HepG2 (cell line): ENCODE data around the gene CCDC174. TPM values are rescaled to one million over a fixed set of nuclear protein-coding genes. Genes with fewer than 3 reads are reported as not detected.

Experiments
- ATAC-seq: fragments of 200-7000 bp; cut with Tn5 transposase; 3 replicates; pipeline ENCODE4 v1.9.1; 2020; ENCODE audit warnings: mild to moderate bottlenecking, moderate library complexity
- BruUV-seq: library from RNA; stranded (reverse); fragments of 400-500 nt; replicated peaks from 2 replicates; lab custom pipeline; 2021; lab: Mats Ljungman, UMichigan
- CTCF ChIA-PET: fragments of 300-600 bp; formaldehyde crosslinking; extraction: SDS; loops from one replicate; lab custom pipeline; 2021; ENCODE audit warnings: low total read pairs, inconsistent platforms, low intra/inter-chr PET ratio; lab: Yijun Ruan, JAX
- POLR2A ChIA-PET: fragments of 350-600 bp; sonication (Branson Sonifier 250); formaldehyde crosslinking; loops from one replicate; lab custom pipeline; 2020; ENCODE audit warnings: antibody characterized with exemption, inconsistent platforms; lab: Yijun Ruan, JAX
- DNase-seq: peaks from one replicate; pipeline ENCODE4 v3.0.0-alpha.2; 2015; ENCODE audit warnings: low spot score
- FAIRE-seq: peaks from 3 replicates; lab custom pipeline; 2011; peaks lifted over from hg19 to GRCh38; lab: Jason Lieb, UNC
- H2AFZ ChIP-seq: one replicate; pipeline ENCODE4 v1.6.1; 2011; ENCODE audit warnings: low read length, inconsistent platforms
- H3K27ac ChIP-seq: fragments of 300-600 bp; 3 replicates; pipeline ENCODE4 v1.8.0; 2011; ENCODE audit warnings: mixed run types, mild to moderate bottlenecking, mixed read lengths, low read length, inconsistent platforms; ENCODE audit not compliant: insufficient read depth; ENCODE audit errors: extremely low read length
- H3K27me3 ChIP-seq, 2 experiments: fragments of 200-600 bp in 1 of 2; 2 replicates in 1 of 2; 3 replicates in 1 of 2; pipeline versions ENCODE4 v1.6.0 to v1.8.0; 2011; ENCODE audit warnings: low read length in 2 of 2, mild to moderate bottlenecking in 2 of 2, moderate library complexity in 2 of 2, inconsistent platforms in 1 of 2; ENCODE audit not compliant: insufficient read depth in 2 of 2, control insufficient read depth in 1 of 2
- H3K36me3 ChIP-seq, 2 experiments: fragments of 200-600 bp in 1 of 2; replicated peaks in 1 of 2; 2 replicates in 1 of 2; 3 replicates in 1 of 2; pipeline versions ENCODE4 v1.5.1 to v1.8.0; 2011; ENCODE audit warnings: low read length in 2 of 2, inconsistent platforms in 1 of 2; ENCODE audit not compliant: insufficient read depth in 2 of 2, control insufficient read depth in 1 of 2
- H3K4me1 ChIP-seq: 2 replicates; pipeline ENCODE4 v1.5.1; 2012; ENCODE audit warnings: low read length, inconsistent platforms; ENCODE audit not compliant: insufficient read depth
- H3K4me2 ChIP-seq: 2 replicates; pipeline ENCODE4 v1.6.0; 2011; ENCODE audit warnings: low read depth, low read length, inconsistent platforms
- H3K4me3 ChIP-seq, 3 experiments: fragments of 200-600 bp in 1 of 3; sonication (generic), shearing (Covaris generic) in 1 of 3; replicated peaks in 1 of 3; 2 replicates each; pipeline ENCODE4 v1.5.1; 2011 to 2016; ENCODE audit warnings: low read length in 3 of 3, inconsistent platforms in 2 of 3, low read depth in 2 of 3, mild to moderate bottlenecking in 2 of 3, control low read depth in 1 of 3, mixed read lengths in 1 of 3; ENCODE audit not compliant: insufficient read depth in 1 of 3
- H3K79me2 ChIP-seq: one replicate; pipeline ENCODE4 v1.6.1; 2011; ENCODE audit warnings: low read length, inconsistent platforms; ENCODE audit not compliant: insufficient read depth
- H3K9ac ChIP-seq: 2 replicates; pipeline ENCODE4 v1.6.0; 2011; ENCODE audit warnings: mild to moderate bottlenecking, low read depth, low read length, inconsistent platforms; ENCODE audit not compliant: insufficient read depth
- H3K9me3 ChIP-seq: 2 replicates; pipeline ENCODE4 v1.5.1; 2012; ENCODE audit warnings: mild to moderate bottlenecking, low read length
- H4K20me1 ChIP-seq: 2 replicates; pipeline ENCODE4 v1.6.0; 2011; ENCODE audit warnings: inconsistent platforms, mild to moderate bottlenecking, low read length, moderate library complexity; ENCODE audit not compliant: insufficient read depth
- MAFF ChIP-seq: IDR thresholded peaks from 2 replicates; pipeline ENCODE4 v1.6.1; 2011; ENCODE audit warnings: low read depth, low read length, improper control_type of control experiment
- MAFK ChIP-seq, 2 experiments: IDR thresholded peaks in 1 of 2; conservative IDR thresholded peaks in 1 of 2; 2 replicates each; pipeline ENCODE4 v1.6.1; 2011; ENCODE audit warnings: improper control_type of control experiment in 2 of 2, low read length in 2 of 2
- NCOA1 ChIP-seq: sonication (generic); formaldehyde crosslinking; IDR thresholded peaks from 2 replicates; pipeline ENCODE4 v1.9.0; 2021; ENCODE audit warnings: missing genetic modification reagents
- RBM22 ChIP-seq: fragments of 200-400 bp; formaldehyde crosslinking; optimal IDR thresholded peaks from 2 replicates; pipeline ENCODE3; 2017; ENCODE audit warnings: mild to moderate bottlenecking, low read length, moderate library complexity
- ZNF101 ChIP-seq: sonication (generic); formaldehyde crosslinking; IDR thresholded peaks from 2 replicates; pipeline ENCODE4 v1.4.0; 2020; ENCODE audit warnings: mild to moderate bottlenecking, low read depth, missing genetic modification reagents, borderline replicate concordance
- ZNF20 ChIP-seq: sonication (generic); formaldehyde crosslinking; IDR thresholded peaks from 2 replicates; pipeline ENCODE4 v1.4.0; 2020; ENCODE audit warnings: mild to moderate bottlenecking, moderate library complexity, missing genetic modification reagents
- WGBS: methylation state at CpG from one replicate; pipeline ENCODE4 v1.1.6; 2017; ENCODE audit warnings: low lambda C conversion rate; 5-methylcytosine and 5-hydroxymethylcytosine counted together
- in situ Hi-C: cut with HindIII; loops from 2 replicates; pipeline ENCODE4 v1.10.0; 2017; ENCODE audit warnings: low pct_unique_long_range_greater_than_20kb; ENCODE audit not compliant: extremely low pct_ligation_motif_present
- intact Hi-C: fragments of 100-400 bp; cut with micrococcal nuclease; formaldehyde crosslinking; loops from one replicate; pipeline ENCODE4 v1.10.0; 2022; ENCODE audit not compliant: unreplicated experiment
- polyA plus RNA-seq, 8 experiments: library from polyadenylated mRNA; depleted of rRNA in 3 of 8; stranded (reverse) in 7 of 8; unstranded in 1 of 8; fragments of >200 nt; fragmentation: Illumina TruSeq in 4 of 8; extraction: Trizol in 4 of 8; gene quantifications; 2 replicates each; pipeline versions ENCODE4 v1.2.1 to v1.2.3, GENCODE V29; 2011 to 2016; ENCODE audit warnings: low read depth in 4 of 8, missing spikeins in 1 of 8, mixed read lengths in 1 of 8; ENCODE audit not compliant: insufficient read depth in 1 of 8
- total RNA-seq, 5 experiments: library from RNA; depleted of rRNA; stranded (reverse); fragments of >200 nt; fragmentation: Illumina TruSeq; extraction: Trizol; gene quantifications; 2 replicates each; pipeline ENCODE4 v1.2.3, GENCODE V29; 2016; ENCODE audit warnings: low read depth in 1 of 5
- TF ChIP-seq, protein P1 (sequence below): sonication (generic); formaldehyde crosslinking; IDR thresholded peaks from 2 replicates; pipeline ENCODE4 v1.5.1; 2020; ENCODE audit warnings: missing genetic modification reagents, mild to moderate bottlenecking, borderline replicate concordance
- TF ChIP-seq, protein P2 (sequence below): sonication (generic); formaldehyde crosslinking; IDR thresholded peaks from 2 replicates; pipeline ENCODE4 v1.5.0; 2020; ENCODE audit warnings: missing genetic modification reagents

The CCDC174 gene
- total and polyA plus RNA-seq, 2 of the 13 experiments (the other 11 are each of a cell fraction or from before 2014, with no cell fraction given) = 5.4 to 11.0 TPM

GRCh38 chr3:14684447-14684846 is 32.9 kb downstream of the CCDC174 start:
- in situ Hi-C loops (no loop called here), intact Hi-C loops (no loop called here)
- Histone ChIP-seq H3K36me3 (no peaks in the 10 kb centered on the region), H2AFZ (no peak overlapping the region), H3K79me2 (no peaks in the 10 kb centered on the region), H3K4me3 (no peak overlapping the region), H3K4me2 (no peak overlapping the region), H3K4me1 (peaks cover 19% of the 10 kb centered on the region), H3K27ac (no peak overlapping the region), H3K9me3 (0 out of 2 replicates have a peak, but pooled peaks cover 5% of the 10 kb centered on the region), H3K9ac (no peak overlapping the region), H3K27me3 (no peaks in the 10 kb centered on the region), H4K20me1 (no peaks in the 10 kb centered on the region)
- 76% methylated on average over 3 of the region's 4 CpGs for WGBS
- peak; percentile 45 for ATAC-seq
- ChIA-PET CTCF (no interaction called here), POLR2A (no interaction called here)
- FAIRE-seq = no peak
- no peak for DNase-seq
- no TSS peak for BruUV-seq
- TF ChIP-seq ZNF20 (CRISPR knock-in tag) (no peak), NCOA1 (CRISPR knock-in tag) (no peak), MAFK (conservative IDR thresholded peaks at IDR 0.05 in 1 of 2, IDR thresholded peaks at IDR 0.05 in 1 of 2; ENCODE audit: low read length in 2 of 2) (0 out of 4 replicates have a peak, but pooled peaks of 1 of the 2 experiments have one; percentile 5), RBM22 (no peak), MAFF (0 out of 2 replicates have a peak, but pooled peaks have one; percentile 7), ZNF101 (no peak)
- TF ChIP-seq, protein P1, sequence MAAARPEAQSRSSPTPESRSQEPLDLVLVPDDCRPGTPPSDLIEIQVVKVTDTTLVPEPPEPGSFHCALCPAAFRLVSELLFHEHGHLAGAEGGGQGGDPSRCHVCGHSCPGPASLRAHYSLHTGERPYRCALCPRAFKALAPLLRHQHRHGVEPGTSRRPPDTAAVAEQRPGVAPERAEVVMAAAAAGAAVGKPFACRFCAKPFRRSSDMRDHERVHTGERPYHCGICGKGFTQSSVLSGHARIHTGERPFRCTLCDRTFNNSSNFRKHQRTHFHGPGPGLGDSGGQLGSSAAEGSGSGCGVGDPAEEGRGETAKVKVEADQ (CRISPR knock-in tag) = no peak
- TF ChIP-seq, protein P2, sequence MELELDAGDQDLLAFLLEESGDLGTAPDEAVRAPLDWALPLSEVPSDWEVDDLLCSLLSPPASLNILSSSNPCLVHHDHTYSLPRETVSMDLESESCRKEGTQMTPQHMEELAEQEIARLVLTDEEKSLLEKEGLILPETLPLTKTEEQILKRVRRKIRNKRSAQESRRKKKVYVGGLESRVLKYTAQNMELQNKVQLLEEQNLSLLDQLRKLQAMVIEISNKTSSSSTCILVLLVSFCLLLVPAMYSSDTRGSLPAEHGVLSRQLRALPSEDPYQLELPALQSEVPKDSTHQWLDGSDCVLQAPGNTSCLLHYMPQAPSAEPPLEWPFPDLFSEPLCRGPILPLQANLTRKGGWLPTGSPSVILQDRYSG = no peak
